ENCODE measurements around the gene NR1D1.

DNA sequence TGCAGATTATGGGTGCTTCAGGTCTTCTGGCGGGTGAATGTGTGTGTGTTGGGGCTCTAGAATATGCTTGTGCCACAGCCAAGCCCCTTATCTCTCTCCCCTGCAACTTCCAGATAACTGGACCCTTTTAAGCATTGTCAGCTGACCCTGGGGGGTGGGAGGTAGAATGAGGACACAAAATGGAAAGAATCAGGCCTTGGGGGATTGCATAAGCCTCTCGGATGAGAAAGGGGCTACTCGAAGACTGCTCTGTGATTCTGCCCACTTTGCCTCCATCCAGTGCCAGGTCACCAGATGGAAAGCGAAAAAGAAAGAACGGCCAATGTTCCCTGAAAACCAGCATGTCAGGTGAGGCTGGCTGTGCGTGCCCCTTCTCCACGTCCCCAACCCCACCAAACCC, 23.8 kb downstream of the NR1D1 start:
- TF ChIP-seq GATA2 (IDR thresholded peaks at IDR 0.05; ENCODE audit: low read depth, low read length): no peak
- no peak for TF ChIP-seq GATA3 (IDR thresholded peaks at IDR 0.05; ENCODE audit: low read depth, low read length)

Measured in SH-SY5Y (cell line).